HG02759 (cell line): ENCODE results near the gene PRSS16.
A peak's percentile ranks its signal among the peaks of the same experiment; 100 is the strongest.
"Not testable (repeated sequence)": the region's sequence is repeated elsewhere in the genome, so short reads cannot be mapped to it uniquely, and the experiment has no call there.

Experiments
- ATAC-seq: cut with Tn5 transposase; IDR thresholded peaks from one replicate; pipeline ENCODE4 v1.9.1; 2021; ENCODE audit warnings: mild to moderate bottlenecking, moderate library complexity; ENCODE audit not compliant: unreplicated experiment

Gene PRSS16

DNA sequence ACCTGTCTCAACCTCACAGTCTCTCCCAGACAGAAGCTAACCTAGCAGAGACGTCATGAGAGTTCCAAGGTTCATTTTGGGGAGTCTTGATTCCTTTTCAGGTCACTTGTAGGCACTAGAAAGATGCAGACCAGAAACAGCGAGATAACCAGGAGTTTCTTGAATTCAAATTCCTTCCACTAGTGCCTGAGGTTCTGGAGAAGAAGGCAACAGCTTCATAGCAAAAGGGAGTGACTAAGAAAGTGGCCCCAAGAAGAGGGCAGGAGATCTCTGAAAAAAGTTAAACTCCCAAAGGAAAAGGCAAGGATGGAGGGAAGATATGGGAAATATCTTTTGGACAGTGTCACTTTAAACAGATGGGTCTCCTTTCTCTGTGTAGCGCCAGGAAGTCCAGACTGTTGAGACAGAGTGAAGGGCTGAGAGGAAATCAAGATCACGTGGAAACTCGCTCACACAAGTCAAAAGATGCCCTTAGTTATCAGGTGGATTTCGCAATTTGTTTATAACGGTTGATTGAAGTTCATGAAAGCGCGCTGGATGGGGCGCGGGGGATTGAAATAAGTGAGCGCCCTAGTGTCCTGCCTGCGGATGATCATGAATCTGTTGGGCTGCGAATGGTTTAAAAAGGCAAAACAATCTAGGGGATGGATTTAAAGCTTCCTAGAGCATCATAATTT lies 4.8 kb upstream of the PRSS16 start:
- no peak for ATAC-seq

DNA sequence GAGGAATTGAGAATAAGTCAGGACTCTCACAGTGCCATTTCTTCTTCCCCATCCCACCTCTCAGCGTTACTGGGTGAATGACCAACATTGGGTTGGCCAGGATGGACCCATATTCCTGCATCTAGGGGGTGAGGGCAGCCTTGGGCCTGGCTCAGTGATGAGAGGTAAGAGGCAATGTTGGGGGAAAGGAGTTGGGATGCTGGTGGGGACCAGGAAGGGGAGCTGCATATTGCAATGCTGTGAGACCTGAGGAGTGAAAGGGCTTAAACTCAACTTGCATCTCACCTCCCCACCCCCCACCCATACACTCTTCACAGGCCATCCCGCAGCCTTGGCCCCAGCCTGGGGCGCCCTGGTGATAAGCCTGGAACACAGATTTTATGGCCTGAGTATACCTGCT lies 1.3 kb downstream of the PRSS16 start:
- ATAC-seq = no peak

DNA sequence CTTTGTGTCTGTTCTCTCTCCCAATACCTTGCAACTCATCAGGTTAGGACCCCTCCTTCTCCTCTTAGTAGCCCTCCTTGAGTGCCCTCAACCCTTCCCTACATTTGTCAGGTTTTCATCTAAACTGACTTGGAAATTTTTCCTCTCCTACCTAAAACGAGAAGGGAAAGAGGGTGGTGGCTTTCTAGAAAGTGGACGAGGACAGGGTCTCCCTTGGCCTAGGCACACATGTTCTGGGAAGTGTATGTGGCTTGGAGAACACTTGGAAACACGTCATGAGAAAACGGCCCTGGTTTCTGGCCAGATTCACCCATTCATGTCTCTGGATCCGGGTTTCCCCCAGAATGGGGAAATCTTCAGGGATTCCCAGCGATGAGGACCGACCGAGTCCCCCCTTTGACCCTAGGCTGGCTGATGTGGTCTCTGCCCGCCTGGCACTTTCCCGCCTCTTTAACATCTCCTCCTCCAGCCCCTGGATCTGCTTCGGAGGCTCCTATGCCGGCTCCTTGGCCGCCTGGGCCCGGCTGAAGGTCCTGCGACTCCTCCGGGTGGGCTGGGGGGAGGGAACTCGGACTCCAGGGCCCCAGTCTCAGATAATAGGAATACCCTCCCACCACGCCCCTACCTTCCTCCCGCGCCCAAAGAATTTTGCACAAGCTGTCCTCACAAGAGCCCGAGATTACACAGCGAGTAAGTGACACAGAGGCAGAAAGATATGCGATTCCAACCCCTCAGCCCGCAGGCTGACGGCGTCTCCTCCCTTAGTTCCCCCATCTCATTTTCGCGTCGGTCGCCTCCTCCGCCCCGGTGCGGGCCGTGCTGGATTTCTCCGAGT lies 3.0 kb downstream of the PRSS16 start:
- no peak for ATAC-seq

DNA sequence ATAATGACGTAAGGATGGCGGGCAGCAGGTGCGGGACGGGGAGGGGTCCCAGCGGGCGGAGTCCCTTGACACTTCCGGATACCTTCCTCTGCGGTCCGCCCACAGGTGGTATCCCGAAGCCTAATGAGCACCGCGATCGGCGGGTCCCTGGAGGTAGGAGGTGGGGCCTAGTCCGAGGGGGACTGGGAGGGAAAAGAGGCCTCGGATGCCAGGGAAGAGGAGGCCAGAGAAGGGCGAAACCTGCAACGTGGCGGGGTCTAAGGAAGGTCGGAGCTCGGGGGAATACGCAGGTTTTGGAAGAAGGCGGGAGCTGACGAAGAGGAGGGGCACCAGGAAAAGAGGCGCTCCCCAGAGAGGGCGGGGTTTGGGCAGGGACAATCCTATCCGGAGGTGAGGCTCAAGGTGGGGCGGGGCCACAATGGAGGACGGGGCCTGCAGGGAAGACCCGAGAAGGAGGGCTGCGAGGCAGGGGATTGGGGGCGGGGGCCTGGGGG lies 3.7 kb downstream of the PRSS16 start:
- peak; percentile 74 for ATAC-seq

DNA sequence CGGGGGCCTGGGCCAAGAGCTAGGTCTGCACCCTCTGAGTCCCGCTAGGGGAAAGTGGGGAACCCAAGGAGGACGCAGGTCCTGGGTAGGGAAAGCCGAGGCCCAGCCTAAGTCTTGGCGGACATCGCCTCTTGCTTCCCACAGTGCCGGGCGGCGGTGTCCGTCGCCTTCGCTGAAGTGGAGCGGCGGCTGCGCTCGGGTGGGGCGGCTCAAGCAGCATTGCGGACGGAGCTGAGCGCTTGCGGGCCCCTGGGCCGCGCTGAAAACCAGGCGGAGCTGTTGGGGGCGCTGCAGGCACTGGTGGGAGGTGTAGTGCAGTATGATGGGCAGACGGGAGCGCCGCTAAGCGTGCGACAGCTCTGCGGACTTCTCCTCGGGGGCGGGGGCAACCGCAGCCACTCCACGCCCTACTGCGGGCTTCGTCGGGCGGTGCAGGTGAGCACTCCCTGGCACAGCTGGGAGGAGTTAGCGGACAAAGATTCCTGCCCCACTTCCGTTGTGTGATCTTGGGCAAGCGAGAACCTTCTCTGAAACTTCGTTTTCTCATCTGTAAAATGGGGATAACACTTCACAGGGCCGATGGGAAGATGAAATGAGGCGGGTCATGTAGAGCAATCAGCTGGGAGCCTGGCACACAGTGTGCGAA lies 4.2 kb downstream of the PRSS16 start:
- peak; percentile 84 for ATAC-seq

DNA sequence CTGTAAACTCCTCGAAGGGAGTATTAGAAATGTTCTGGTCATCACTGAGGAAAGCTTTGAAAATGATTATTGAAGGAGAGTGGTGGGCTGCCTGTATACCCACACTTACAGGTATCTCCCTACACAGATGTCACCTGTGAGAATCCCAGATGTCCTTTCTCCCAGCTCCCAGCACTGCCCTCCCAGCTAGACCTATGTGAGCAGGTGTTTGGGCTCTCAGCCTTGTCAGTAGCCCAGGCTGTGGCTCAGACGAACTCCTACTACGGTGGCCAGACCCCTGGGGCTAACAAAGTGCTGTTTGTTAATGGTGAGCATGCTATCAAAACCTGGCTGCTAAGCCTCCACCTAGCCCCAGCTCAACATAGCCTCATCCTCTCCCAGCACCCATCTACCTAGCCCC lies 7.1 kb downstream of the PRSS16 start:
- no peak for ATAC-seq

DNA sequence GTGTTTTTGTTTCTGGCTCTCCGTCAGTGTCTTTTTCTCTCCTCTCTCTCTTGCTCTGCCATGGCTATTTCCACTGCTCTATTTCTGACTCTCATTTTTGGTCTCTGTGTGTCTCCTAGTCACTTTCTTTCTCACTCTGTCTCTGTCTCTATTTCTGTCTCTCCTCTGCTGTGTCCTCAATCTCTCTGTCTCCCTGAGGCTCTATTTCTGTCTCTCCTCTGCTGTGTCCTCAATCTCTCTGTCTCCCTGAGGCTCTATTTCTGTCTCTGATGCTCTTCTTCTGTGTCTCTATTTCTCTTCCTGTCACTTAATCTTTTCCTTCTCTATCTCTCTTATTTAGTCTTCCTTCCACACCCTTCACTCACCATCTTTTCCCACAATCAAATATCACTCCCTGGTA lies 8.4 kb downstream of the PRSS16 start:
- no peak for ATAC-seq

DNA sequence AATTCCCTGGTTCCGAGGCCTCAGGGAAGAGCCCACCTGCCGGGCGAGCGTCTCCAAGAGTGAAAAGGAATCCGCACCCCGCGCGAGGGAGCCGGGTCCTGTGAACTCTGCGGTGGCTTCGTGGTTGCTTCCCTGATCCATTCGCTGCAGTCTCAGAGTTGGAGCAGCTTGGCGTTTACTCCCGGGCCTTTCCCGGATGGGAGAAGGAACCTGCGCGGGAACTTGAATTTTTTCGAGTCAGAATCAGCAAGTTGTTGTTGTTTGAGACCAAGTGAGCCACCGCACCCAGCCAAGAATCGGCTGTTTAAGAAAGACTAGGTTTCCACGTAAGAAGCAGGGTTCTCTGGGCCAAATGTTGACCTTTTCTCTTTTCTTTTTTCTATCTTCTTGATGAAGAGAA lies 12.9 kb downstream of the PRSS16 start:
- ATAC-seq = no peak

DNA sequence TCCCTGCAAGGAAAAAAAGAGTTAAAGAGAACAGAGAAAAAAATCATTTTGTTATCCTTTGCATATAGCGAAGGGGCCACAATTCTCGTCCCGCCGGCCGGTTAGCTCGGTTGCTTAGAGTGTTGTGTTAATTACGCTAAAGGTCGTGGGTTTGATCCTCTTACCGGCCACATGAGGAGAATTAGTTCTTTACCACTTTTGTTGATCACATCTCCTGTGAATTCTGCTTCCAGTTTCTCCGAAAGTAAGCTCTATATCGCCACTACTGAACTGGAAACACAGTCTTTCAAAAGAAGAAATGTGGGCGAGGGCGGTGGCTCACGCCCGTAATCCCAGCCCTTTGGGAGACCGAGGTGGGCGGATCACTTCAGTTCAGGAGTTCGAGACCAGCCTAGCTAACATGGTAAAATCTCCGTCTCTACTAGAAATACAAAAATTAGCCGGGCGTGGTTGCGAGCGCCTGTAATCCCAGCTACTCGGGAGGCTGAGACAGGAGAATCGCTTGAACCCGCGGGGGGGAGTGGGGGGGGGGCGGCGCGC lies 13.4 kb downstream of the PRSS16 start:
- no peak for ATAC-seq

DNA sequence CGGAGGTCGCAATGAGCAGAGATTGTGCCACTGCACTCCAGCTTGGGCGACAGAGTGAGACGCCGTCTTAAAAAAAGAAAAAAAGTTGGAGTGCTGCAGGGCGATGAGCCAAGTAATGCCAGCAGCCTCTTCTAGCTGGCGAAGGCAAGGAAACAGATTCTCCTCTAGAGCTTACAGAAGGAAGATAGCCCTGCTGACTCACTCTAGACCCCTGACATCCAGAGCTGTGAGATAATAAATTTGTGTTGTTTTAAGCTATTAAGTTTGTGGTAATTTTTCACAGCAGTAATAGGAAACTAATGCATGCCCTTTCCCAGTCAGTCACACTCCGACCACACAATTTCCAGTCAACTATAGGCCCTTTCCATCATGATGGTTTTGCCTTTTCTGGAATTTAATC lies 16.4 kb downstream of the PRSS16 start:
- no peak for ATAC-seq

DNA sequence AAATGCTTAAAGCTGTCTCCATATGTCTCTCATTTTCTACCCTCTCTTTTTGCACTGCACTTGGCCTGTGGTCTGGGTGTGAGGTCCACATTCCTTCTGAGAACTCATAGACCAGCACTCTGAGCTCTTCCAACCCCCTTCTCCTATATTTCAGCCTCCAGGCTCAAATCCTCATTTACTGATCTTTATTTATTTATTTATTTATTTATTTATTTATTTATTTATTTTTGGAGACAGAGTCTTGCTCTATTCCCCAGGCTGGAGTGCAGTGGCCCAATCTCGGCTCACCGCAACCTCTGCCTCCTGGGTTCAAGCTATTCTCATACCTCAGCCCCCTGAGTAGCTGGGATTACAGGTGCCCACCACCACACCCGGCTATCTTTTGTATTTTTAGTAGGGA lies 19.5 kb downstream of the PRSS16 start:
- ATAC-seq = not testable (repeated sequence)

DNA sequence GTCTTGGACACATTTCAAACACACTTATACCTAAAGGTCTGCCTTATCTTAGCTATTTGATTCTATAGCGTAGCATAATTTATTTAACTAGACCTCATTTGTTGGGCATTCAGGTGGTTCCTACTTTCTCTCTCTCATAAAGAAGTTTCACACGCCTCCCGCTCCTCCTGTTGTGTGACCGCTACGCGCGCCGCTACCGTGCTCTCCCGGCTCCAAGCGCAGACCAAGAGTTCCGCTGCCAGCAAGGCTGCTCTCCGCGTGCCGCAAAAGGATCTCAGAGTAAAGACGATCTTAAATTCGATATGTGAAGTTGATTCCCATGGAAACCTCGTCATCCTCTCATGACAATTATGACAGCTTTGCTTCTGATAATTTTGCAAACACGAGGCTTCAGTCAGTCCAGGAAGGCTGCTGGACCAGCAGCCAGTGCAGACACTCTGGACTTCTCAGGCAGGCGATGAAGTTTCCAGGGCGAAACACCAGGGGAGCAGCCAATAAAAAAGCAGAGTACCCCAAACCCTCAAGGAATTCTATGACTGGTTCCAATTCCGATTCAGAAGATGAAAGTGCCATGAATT lies 20.4 kb downstream of the PRSS16 start:
- ATAC-seq = no peak

DNA sequence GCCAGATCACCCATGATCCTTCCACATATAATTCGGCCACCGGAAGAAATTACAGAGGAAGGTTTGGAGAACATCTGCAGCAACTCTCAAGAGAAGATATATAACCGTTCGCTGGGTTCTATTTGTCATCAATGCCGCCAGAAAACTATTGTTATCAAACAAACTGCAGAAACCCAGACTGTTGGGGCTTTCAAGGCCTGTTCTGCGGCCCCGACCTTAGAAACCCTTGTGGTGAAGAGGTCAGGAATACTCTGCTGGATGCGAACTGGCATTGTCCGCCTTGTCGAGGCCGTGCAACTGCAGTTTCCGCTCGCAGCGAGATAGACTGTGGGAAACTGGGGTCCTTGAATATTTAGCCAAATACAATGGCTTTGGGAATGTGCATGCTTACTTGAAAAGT lies 21.3 kb downstream of the PRSS16 start:
- ATAC-seq = no peak

DNA sequence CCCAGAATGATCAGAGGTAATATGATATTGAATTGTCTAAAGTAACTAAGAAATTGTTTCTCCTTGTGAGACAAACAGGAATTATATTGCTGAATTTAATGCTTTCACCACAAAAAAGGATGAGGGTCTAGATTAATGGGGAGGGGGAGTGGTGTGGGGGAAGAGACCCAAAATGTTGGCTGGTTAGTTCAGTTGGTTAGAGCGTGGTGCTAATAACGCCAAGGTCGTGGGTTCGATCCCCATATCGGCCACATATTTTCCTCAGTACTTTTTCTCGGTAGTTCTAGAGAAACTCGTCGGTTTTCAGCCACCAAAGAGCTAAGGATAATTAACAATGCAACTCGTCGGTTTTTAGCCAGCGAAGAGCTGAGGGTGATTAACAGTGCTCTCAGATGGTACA lies 26.3 kb downstream of the PRSS16 start:
- no peak for ATAC-seq

DNA sequence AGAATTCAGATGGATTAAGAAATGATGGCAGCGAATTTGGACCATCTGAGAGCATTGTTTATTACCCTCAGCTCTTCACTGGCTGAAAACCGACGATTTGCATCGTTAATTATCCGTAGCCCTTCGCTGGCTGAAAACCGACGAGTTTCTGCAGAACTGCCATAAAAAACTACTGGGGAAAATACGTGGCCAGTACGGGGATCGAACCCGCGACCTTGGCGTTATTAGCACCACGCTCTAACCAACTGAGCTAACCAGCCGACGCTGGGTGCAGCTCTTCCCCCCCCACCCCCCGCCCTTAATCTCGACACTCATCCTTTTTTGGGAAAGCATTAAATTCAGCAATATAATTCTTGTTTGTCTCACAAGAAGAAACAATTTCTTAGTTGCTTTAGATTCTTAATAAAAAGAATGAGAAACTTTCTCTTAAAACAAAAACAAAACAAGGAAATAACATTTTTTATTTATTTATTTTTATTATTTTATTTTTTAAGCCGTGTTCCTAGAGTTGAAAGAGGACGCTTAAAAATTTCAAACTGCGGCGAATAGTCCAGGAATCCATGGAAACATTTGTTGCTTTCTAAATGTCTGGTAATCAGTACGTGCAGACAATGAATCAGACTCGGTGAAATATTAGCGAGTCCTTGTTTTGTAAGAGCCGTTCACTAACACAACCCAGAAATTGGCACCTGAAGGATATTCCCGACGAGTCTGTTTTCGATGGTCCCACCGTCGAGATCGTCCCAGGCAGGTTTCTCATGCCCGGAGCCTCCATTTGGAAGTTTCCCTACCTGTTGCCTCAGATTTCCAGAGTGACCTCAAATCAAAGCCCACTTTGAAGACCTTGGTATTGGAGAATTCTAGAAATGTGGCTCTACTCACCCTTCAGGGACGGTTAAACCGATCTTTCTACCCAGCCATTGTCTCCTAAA lies 27.8 kb downstream of the PRSS16 start:
- ATAC-seq = no peak

DNA sequence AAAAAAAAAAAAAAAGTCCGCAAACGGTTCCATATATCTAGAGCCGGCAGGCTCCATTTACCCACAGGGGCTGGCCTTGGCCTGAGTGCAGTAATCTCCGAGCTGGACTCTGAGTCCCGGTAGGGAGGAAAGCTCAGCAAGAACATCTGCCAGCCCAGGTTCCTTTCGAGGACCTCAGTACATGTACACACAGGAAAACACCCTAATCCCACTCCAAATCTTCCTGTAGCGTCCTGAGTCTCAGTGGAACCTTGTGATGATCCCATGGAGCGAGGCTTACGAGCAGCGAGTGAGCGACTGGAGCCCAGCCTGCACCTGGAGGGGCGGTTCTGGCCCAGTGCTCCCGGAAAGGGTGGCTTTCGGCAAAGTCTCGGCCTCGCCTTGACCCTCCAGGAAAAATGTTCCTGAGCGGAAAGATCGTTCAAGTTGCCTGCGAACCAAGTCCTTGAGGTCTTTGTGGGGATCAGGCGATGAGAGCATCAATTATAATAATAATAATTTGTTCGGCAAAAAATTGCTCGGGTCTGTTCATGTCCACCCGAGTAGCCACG lies 32.1 kb downstream of the PRSS16 start:
- no peak for ATAC-seq

DNA sequence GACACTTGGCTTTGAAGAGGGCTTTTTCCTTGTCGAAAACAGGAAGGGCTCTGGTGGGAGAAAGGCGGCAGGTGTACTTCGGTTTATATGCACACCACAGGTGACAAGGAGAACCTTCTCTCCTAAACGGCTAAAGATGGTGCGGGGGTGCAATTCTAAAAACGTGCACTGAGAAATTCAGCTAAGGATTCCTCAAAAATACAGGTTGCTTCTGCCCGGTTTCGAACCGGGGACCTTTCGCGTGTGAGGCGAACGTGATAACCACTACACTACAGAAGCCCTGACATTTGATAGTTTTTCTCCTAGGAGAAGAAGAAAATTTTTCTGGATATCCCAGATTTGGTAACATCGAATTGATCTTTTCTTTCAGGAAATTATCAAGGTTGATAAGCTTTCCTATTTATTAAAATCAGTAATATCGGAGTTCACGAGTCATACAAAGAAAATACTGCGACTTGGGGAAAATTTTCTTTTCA lies 32.6 kb downstream of the PRSS16 start:
- peak; percentile 38 for ATAC-seq

DNA sequence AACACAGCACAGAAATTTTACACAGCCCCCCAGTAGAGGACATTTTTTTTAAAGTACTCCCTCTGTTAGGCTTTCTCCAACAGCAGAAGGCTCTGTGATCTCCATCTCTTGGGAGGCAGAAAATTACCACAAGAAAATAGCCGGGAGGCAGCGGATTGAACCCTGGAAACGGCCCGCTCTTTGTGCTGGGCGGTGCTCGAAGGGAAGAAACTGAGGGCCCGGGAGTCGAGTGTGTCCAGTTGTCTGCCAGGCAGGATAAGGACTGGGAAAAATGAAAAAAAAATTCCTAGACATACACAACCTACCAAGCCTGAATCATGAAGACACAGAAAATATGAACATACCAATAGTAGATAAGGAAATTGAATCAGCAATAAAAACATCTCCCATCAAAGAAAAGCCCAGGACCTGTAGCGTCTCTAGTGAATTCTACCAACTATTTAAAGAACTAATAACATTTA lies 33.1 kb downstream of the PRSS16 start:
- no peak for ATAC-seq

DNA sequence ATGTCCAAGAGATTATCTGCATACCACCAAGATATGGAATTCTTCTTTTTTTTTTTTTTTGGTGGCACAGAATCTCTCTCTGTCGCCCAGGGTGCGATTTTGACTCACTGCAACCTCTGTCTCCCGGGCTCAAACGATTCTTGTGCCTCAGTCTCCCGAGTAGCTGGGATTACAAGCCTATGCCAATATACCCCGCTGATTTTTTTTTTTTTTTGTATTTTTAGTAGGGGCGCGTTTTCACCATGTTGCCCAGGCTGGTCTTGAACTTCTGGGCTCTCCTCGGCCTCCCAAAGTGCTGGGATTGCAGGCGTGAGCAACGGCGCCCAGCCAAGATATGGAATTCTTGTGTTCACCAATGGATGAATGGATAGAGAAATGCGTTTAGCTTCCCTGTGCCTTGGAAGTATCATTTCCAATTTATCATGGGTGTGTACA lies 33.6 kb downstream of the PRSS16 start:
- no peak for ATAC-seq

DNA sequence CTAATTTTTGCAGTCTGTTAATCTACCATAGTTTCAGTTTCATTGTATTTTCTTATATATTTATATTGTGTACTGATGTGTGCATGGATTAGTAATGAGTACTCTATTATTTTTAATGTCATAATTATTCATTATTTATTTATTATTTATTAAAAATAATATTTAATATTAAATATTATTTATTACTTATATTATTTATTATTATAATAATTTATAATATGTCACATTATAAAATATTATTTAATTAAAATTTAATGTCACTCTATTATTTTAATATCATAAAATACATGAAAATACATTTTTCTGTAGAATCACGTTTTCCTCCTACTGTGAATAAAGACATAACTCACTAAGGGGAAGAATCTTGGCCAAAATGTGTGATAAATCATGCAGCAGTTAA lies 34.1 kb downstream of the PRSS16 start:
- ATAC-seq = no peak
